Liver (tissue), 2 donors: ENCODE results near the gene BTBD9.

ENCODE experiments used
- TF ChIP-seq, protein P1 (sequence below): IDR thresholded peaks from 2 replicates; pipeline ENCODE4 v1.6.1; 2016; ENCODE audit warnings: antibody characterized with exemption
- TF ChIP-seq, protein P2 (sequence below): fragments of 150-350 bp; IDR thresholded peaks from 2 replicates; pipeline ENCODE4 v1.5.1; 2017; ENCODE audit warnings: improper control_type of control experiment, low read depth, low read length; ENCODE audit not compliant: missing input control
- donor health status: healthy.

DNA sequence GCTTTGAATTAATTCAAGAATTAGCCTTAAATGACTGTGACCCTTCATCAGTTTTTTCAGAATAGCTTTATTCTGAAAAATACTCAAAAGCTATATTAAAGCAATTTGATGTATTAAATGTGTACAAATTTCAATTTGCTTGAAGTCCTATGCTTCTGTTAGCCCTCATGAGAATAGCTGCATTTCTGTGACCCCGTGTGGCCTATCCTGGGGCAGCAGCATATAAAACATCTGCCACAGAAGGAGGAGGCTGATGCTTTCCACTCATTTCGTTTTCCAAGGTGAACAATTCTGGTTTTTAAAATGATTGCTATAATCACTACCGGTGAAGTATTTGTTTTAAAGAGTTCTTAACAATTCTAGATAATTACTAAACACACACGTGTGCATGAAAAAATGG is 360.3 kb downstream of the BTBD9 start:
- TF ChIP-seq, protein P1, sequence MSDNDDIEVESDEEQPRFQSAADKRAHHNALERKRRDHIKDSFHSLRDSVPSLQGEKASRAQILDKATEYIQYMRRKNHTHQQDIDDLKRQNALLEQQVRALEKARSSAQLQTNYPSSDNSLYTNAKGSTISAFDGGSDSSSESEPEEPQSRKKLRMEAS = no peak
- TF ChIP-seq, protein P2, sequence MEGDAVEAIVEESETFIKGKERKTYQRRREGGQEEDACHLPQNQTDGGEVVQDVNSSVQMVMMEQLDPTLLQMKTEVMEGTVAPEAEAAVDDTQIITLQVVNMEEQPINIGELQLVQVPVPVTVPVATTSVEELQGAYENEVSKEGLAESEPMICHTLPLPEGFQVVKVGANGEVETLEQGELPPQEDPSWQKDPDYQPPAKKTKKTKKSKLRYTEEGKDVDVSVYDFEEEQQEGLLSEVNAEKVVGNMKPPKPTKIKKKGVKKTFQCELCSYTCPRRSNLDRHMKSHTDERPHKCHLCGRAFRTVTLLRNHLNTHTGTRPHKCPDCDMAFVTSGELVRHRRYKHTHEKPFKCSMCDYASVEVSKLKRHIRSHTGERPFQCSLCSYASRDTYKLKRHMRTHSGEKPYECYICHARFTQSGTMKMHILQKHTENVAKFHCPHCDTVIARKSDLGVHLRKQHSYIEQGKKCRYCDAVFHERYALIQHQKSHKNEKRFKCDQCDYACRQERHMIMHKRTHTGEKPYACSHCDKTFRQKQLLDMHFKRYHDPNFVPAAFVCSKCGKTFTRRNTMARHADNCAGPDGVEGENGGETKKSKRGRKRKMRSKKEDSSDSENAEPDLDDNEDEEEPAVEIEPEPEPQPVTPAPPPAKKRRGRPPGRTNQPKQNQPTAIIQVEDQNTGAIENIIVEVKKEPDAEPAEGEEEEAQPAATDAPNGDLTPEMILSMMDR = no peak
